ENCODE results near the gene FOXM1.

FOXM1 gene

DNA sequence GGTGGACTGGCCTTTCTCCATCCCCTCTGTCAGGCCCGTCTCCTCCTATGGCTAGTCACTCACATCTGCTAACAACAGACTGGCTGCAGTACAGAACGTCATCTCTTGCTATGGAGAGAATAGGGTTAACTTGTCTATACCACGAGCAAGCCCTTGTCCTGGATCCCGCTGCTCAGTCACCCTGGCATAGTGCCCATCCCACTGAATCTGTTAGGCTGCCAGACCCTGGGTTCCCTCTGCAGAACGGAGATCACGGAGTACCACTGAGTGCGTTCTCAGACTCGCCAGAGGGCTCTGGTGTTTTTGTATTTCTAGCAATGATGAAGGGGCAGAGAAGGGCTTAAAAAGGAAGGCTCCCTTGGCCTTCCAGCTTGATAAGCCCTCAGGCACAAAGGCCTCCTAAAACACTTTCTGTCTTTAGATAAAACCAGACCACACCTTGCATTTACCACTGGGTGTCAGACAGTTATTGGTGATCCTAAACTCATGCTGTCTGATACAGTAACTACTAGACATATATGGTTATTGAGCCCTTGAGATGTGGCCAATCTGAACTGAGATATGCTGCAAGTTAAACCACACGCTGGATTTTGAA is 35.8 kb downstream of the FOXM1 start:
- in situ Hi-C loops (cut with HindIII; ENCODE audit: low sequenced_read_pairs): no loop called here

DNA sequence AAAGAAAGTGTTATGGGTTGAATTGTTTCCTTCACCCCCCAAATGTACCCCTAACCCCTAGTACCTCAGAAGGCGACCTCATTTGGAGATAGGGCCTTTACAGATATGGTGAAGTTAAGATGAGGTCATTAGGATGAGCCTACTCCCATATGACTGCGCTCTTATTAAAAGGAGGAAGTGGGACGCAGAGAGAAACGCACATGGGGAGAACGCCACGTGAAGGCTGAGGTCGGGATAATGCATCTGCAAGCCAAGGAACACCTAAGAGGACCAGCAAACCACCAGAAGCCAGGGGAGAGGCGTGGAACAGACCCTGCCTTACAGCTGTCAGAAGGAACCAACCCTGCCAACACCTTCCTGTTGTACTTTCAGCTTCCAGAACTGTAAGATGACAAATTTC is 40.4 kb downstream of the FOXM1 start:
- in situ Hi-C loops (cut with HindIII; ENCODE audit: low sequenced_read_pairs): no loop called here

DNA sequence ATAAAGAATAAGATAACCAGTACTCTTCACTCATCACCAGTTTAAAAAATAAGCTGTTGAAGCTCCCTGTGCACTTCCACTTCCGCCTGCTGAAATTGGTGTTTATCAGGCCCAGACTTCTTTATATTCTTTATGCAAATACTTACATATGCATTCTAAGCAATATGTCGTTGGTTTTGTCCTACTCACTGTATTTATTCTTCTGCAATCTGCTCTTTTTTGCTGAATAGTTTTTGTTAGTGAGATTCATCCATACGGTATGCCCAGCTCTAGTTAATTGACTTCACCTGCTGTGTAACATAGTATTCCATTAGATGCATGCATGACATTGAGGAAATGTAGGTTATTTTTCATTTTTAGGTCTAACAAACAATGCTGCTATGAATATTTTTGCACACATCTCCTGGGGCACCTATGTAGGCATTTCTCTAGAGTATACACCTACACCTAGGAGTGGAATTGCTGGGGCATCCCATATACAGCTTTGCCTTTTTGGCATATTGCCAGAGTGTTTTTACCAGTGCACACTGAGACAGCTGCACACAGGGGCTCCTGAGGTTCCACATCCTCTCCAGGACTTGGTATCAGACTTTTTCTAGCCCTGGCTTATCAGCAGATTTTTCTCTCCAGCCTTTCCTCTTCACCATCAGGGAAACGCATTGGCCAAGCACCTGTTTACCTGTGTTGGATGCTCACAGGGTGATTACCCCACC is 41.1 kb downstream of the FOXM1 start:
- in situ Hi-C loops (cut with HindIII; ENCODE audit: low sequenced_read_pairs): no loop called here

DNA sequence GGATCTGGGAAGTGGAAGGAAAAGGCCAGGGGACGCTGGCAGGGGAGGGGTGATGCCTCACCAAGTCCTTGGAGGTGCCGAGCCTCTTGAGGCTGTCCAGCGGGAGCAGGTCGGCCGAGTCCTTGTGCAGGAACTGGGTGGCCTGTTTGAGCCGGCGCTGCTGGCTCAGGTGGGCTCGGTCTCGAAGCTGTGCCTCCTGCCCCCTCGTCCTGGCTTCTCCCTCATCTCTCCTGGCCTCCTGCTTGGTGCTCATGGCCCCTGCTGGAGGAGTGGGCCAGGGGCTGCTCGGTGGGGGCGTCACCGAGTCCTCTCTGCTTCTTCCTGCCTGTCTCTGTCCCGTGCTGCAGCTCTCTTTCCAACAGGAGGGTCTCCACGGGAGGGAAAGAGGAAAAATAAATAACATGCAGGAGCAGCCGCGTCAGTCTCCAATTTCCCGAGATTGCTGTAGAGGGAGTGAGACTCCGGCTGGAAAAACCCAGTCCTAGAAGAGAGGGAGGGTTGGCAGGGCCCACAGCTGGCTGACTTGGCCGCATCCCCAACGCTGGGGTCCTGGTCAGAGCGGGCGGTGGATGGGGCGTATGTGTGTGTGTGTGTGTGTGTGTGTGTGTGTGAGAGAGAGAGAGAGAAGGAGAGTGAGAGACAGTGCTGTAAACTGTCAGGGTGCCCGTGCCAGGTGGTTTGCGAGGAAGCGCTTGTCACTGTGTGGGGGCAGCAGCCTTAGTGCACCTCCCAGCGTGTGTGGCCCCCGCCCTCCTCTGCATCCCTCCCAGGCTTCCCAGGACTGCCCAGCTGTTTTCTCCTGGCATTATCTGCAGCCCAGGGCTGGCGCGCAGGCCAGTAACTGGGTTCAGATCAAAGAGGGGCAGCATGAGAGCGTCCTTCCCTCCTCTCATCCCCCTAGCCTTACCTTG is 42.1 kb downstream of the FOXM1 start, which contains the start of gene NRIP2:
TSS of gene NRIP2 (minus strand) at position 455 of the 911 bp plus-strand sequence. CDS start at position 403, 52 bp downstream.
- in situ Hi-C loops (cut with HindIII; ENCODE audit: low sequenced_read_pairs): no loop called here

DNA sequence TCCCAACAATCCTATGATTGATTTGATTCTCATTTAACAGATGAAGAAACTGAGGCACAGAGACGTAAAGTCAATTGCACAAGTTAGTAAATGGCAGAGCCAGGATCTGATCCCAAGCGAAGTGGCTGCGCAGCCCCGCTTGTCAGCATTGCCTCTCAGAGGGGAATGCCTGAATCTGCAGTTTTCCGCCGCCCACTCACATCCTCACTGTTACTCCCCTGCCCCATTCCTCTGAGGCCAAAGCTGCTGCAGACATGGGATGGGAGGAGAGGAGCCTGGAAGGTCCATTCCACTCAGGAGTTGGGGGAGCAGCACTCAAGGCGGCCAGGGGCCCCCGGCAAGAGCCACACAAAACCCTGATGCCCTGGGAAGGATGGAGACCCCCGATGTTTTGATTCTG is 43.2 kb downstream of the FOXM1 start:
- in situ Hi-C loops (cut with HindIII; ENCODE audit: low sequenced_read_pairs): no loop called here

DNA sequence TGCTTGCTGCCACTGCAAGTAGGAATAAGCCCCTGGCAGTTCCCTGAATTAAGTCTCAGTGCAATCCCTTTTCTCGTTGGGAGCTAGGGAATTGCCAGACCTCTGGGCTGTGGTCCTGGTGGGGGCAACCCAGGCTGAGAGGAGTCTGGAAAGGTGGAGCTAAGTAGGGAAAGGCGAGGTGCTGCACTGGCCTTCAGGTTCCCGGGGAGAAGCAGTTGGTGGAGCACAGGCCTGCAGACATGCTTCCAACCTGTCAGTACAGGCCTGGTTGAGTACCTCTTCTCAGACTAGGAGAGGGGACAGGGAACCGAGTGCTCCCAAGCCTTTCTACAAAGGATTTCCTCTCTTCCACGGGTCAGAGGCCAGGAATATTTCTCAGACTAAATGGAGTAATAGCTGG is 43.6 kb downstream of the FOXM1 start:
- in situ Hi-C loops (cut with HindIII; ENCODE audit: low sequenced_read_pairs): no loop called here

DNA sequence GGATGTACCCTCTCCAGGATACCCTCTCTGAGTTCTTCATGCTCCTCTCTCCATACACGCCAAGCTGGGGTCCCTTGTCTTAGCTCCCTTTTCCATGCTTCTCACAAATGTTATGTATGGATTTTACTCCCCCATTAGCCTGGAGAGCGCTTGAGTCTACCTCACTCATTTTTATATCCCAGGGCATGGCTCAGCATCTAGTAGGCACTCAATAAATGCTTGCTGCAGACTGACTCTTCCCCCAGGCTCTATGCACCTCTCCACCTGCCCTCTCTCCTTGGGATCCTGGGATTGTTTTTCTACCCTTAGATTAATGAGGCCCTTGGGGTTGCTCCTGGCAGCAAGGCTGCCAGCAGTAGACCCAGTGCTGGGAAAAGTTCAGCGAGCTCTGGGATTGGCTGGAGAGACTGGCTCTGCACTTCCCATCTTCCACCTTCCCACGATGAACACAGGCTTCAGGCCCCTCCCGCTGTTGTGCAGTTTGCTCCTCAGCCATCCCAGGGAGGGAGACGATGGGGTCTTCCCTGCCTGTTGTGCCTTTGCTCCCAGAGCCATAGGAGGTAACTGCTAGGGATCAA is 44.3 kb downstream of the FOXM1 start:
- in situ Hi-C loops (cut with HindIII; ENCODE audit: low sequenced_read_pairs): no loop called here

DNA sequence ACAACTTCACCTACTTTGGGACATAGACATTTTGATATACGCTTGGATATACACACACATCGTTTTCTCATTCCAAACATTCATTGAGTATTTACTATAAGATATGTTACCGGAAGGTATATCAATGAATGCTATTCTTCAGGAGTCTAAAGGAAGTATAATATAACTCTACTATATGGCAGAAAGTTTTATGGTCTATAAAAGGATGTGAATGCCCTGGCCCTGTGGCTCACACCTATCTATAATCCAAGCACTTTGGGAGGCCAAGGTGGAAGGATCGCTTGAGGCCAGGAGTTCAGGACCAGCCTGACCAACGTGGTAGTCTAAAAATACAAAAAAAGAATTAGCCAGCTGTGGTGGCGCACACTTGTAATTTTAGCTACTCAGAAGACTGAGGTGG is 47.7 kb downstream of the FOXM1 start:
- in situ Hi-C loops (cut with HindIII; ENCODE audit: low sequenced_read_pairs): no loop called here

DNA sequence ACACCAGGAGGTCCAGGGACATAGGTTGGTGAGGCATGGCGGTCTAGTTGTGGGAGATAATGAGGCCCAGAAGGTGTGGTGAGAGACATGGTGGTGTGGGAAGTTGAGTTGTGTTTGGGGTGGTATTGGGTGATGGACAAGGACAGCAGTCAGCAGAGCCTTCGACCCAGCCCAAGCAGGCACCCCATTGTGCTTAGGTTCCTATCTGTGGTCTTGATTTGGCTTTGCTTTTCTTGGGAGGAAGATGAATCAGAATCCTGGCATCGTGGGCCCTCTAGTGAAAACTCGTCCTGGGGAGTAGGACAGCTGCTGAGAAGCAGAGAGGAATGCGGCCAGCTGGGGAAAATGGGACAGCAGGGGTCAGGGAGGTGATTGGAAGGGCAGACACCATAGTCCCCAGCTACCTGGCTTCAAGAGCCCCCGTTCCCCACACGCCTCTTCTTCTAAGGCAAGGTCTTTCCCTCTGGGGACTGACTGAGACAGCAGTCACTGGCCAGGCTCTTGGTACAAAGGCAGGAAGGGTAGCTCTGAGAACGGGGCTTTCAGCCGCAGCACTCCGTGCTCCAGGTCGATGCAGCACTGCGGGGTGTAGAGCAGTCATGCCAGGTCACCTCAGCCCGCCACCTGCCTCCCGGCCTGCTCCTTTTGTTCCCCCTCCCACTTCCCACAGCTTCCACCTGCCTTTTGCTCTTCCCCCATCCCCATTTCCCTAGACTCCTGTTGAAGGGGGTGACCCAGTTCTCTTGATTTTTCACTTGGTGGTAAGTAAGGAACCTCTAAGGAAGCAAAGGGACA is 50.1 kb downstream of the FOXM1 start:
- in situ Hi-C loops (cut with HindIII; ENCODE audit: low sequenced_read_pairs): no loop called here

DNA sequence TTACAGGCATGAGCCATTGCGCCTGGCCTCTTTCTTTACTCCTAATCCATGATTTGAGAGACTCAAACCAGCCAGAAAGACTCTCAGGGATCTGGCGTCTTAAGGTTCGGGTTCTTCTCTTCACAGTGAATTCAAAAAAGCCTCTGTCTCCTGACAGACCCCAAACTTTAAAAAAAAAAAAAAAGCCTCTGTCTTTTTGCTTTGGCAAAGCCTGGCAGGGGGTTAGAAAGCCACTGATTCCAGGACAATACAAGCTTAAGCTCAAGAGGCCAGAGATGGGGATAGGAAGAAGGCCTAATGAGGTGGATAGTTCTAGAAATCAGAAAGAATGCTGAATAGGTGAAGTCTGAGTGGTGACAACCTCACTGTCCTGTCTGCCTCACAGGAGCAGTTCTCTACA is 50.9 kb downstream of the FOXM1 start:
- in situ Hi-C loops (cut with HindIII; ENCODE audit: low sequenced_read_pairs): no loop called here

DNA sequence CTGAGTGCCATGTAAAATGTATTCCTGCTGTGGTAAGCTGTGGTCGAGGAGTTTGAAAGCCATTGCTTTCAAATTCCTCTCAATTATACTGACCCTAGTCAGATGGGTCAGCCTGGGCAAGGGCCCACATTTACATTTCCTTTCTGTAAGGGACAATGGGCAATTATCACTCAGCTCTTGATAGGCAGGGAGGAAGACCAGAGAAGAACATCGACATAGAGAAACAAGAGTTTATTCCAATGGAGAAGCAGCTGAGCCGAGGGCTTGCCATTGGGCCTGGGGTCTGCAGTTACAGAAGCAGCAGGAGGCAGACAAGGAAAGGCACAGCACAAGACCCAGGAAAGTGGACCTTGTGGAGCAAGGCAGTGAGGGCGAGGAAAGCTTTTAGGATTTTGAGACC is 51.8 kb downstream of the FOXM1 start:
- in situ Hi-C loops (cut with HindIII; ENCODE audit: low sequenced_read_pairs): no loop called here

DNA sequence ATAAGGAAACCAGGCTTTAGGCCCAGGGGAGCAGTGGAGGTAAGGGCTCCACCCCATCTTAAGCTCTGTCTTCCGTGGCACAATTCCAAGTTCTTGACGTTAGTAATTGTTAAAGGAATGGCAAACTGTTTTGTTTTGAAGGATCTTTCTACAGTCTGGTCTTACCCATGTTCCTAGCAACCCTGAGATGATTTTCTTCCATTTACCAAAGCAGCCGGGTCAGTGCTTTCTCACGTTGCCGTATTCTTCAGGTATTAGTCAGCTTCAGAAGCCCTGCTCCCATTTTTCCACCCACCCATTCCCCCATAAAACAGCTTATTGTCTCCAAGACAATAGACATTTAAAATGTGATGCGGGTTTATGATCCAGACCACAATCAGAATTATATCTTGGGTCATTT is 52.4 kb downstream of the FOXM1 start:
- in situ Hi-C loops (cut with HindIII; ENCODE audit: low sequenced_read_pairs): no loop called here

DNA sequence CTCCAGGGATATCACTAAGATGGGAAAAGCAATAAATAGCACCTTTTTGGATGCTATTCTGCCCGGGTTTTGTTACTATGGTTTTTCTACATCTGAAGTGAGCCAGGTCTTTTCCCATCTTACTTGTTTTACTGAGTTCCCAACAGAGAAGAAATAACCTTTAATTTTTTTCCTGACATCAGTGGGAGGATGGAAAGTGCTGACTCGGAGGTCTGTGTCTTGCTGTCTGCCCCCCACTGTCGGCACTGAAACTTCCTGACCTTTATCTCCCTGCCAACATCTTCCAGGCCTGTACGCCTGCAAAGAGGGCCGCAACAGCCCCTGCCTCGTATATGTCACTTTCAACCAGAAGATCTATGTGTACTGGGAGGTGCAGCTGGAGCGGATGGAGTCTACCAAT is 53.5 kb downstream of the FOXM1 start:
- in situ Hi-C loops (cut with HindIII; ENCODE audit: low sequenced_read_pairs): no loop called here

DNA sequence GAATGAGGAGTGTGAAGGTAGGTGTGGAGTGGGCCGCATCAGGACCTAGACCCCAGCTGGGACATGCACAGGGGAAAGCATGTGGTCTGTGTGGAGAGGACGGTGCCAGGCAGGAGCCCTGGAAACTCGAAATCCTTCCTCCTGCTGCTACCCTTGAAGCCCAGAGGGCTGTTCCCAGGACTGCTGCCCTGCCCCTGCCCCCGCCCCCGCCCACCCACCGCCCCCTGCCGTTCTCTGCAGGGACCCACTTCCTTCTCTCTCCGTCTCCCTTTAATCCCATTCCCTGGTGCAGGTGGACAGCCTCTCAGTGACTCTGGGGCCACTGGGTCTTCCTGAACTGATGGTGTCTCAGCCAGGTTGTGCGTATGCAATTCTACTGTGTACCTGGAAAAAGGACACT is 56.5 kb downstream of the FOXM1 start:
- in situ Hi-C loops (cut with HindIII; ENCODE audit: low sequenced_read_pairs): no loop called here

DNA sequence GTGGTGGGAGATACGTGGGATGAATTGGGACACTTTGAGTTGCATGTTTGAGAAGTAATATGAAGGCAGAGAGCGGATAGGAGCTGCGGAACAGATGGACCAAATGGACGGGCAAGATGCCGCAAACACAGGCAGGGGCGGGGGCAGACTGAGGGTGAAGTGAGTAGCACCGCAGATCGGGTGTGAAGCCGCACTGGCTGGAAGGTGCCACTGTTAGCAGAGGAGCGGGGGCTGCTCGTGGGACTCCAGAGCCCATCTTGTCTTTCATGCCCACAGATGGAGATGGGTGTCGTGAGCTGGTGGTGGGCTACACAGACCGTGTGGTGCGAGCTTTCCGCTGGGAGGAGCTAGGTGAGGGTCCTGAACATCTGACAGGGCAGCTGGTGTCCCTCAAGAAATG is 57.2 kb downstream of the FOXM1 start:
- in situ Hi-C loops (cut with HindIII; ENCODE audit: low sequenced_read_pairs): no loop called here

DNA sequence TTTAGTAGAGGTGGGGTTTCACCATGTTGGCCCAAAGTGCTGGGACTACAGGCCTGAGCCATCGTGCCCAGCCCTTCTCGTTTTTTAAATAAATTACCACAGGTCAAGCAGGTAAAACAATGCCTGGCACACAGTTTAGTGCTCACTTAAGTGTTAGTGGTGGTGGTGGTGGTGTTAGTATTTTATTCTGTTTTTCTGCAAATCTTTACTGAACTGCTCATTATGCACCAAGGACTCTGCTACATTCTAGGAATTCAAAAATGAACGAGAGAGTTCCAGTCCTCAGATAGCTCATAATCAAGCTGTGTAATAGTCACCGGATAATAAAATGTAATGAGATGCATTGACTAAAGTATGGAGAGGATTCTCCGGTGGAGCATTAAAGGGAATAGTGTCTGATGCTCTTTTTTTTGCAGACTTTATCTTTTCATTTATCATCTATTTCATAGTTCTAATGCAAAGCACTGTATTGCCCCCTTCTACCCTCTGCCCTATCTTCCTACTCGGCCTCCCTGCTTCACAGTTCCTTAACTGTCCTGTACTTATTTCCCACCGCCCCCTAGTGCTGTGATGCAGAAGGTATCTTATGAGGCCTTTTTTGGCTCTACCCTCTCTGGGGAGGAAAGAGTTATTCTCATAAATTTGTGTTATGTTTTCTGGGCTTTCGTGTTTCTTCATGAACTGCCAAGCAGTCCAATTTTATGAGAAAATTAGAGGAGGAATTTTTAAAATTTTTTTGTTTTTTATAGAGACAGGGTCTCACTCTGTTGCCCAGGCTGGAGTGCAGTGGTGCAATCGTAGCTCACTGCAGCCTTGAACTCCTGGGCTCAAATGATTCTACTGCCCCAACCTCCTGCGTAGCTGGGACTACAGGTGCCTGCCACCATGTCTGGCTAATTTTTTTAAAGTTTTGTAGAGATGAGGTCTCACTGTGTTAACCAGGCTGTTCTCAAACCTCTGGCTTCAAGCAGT is 63.5 kb downstream of the FOXM1 start:
- in situ Hi-C loops (cut with HindIII; ENCODE audit: low sequenced_read_pairs): no loop called here

DNA sequence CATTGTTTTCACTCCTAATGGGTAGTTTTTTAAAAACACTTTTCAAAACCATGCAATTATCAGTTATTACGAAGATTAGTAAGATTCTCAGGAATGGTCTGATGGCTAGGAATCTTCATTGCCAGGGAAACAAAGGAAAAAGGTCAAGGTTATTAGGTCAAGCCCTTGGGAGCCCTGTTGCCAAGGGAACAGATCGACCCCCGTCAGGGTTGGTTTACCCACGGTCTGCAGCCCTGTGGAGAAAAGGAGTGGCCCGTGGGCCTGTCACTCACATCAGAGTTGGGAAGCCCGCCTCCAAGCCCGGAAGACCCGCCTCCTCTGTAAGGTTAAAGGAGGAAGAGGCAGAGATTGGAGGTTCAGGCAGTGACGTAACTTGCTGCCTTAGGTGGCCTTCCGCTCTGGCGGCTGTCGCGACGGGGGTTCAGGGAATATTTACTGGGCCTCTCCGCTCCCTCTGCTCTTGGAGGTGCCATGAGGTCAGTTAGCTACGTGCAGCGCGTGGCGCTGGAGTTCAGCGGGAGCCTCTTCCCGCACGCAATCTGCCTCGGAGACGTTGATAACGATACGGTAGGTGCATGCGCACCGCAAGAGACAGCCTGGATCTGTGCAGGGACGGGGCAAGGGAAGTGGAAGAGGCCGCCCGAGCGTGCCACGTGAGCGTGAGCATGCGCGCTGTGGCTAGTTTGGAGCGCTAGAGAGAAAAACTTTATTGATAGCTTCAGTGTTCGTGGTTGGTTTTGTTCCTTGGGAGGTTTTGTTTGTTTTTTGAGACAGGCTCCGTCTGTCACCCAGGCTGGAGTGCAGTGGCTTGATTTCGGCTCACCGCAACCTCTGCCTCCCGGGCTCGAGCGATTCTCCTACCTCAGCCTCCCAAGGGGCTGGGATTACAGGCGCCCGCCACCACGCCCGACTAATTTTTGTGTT is 64.4 kb downstream of the FOXM1 start, which contains the start of gene ITFG2:
TSS of gene ITFG2 (plus strand) at position 379 of the 924 bp plus-strand sequence. CDS start at position 472, 93 bp downstream.
- in situ Hi-C loops (cut with HindIII; ENCODE audit: low sequenced_read_pairs): no loop called here

DNA sequence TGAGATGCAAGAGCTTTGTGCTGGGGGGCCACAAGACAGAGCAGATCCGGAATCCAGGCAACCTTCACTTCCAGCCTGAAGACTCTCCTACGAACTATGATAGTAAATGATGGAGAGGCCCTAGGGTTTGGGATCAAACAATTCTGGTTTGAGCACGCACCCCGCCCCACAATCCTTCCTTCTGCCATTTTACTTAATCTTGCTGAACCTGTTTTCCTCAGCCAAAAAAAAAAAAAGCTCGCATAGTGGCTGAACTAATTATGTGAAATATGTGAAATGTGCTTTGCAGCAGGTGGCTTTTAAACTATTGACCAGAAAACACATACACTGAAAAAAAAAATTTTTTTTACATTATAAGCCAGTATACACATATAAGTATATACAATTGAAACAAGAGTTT is 65.2 kb downstream of the FOXM1 start:
- in situ Hi-C loops (cut with HindIII; ENCODE audit: low sequenced_read_pairs): no loop called here

Data from endothelial cell of hepatic sinusoid (primary cell).